ENCODE data around the gene MYH7B. TPM values are rescaled to one million over a fixed set of nuclear protein-coding genes. Genes with fewer than 3 reads are reported as not detected.

Gene MYH7B
- total RNA-seq, 2 experiments from 2014 or later: 0.70 to 0.79 TPM

- DNase-seq (ENCODE audit: low spot score): no peak
- no TSS peak for BruUV-seq (replicated peaks)
- Histone ChIP-seq H4K20me1 (ENCODE audit: insufficient read depth, low read length) (no peaks in the 10 kb centered on the region), H3K36me3 (ENCODE audit: insufficient read depth, low read length) (peaks cover 86% of the 10 kb centered on the region), H3K27ac (ENCODE audit: low read depth, low read length, poor library complexity, severe bottlenecking) (no peak overlapping the region), H3K4me2 (ENCODE audit: low read length) (no peak overlapping the region), H2AFZ (ENCODE audit: low read length) (no peak overlapping the region), H3K79me2 (ENCODE audit: insufficient read depth, low read depth, low read length) (no peaks in the 10 kb centered on the region), H3K9me2 (ENCODE audit: insufficient read depth, low read length) (no peaks in the 10 kb centered on the region), H3K9me3 (ENCODE audit: low read length) (no peaks in the 10 kb centered on the region), H3K4me1 (ENCODE audit: insufficient read depth, low read length, poor library complexity, severe bottlenecking) (no peaks in the 10 kb centered on the region), H3K4me3 (ENCODE audit: low read depth, low read length, poor library complexity, severe bottlenecking) (no peak overlapping the region)
- no peak for TF ChIP-seq EZH2phosphoT487 (IDR thresholded peaks at IDR 0.05; ENCODE audit: borderline replicate concordance, low read depth, low read length)
- ChIA-PET CTCF (ENCODE audit: unreplicated experiment) (no interaction called here), POLR2A (no interaction called here)
- intact Hi-C loops (cut with micrococcal nuclease; ENCODE audit: unreplicated experiment): no loop called here
These were observed 15.6 kb upstream of the MYH7B start for GRCh38 chr20:34940081-34940481.

DNA sequence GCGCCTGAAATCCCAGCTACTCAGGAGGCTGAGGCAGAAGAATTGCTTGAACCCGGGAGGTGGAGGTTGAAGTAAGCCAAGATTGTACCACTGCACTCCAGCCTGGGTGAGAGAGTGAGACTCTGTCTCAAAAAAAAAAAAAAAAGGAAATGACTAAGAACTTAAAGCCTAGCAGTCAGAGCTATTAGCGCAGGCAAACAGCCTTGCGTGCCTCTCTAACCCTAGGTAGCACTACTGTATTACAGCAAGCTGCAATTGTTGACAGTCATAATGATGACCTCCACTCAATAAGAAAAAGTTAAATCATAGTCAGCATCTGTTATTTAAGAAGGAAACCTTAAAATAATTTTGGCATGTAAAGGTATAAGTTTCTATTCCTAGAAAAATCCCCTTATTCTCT is 14.4 kb upstream of the MYH7B start:
- intact Hi-C loops (cut with micrococcal nuclease; ENCODE audit: unreplicated experiment): no loop called here
- no peak overlapping the region for H3K4me2 ChIP-seq (ENCODE audit: low read length)
- H4K20me1 ChIP-seq (ENCODE audit: insufficient read depth, low read length): no peaks in the 10 kb centered on the region
- no peak for DNase-seq (ENCODE audit: low spot score)
- ChIA-PET CTCF (ENCODE audit: unreplicated experiment) (no interaction called here), POLR2A (interaction anchor here (0.5 to 1.8 kb wide), 3 partner anchors 8 to 942 kb away, joined by 3 to 9 read pairs (median 4); no protein-coding TSS in a partner anchor)
- no peak overlapping the region for H2AFZ ChIP-seq (ENCODE audit: low read length)
- no peaks in the 10 kb centered on the region for H3K79me2 ChIP-seq (ENCODE audit: insufficient read depth, low read depth, low read length)
- H3K4me1 ChIP-seq (ENCODE audit: insufficient read depth, low read length, poor library complexity, severe bottlenecking): no peaks in the 10 kb centered on the region
- peaks cover 85% of the 10 kb centered on the region for H3K36me3 ChIP-seq (ENCODE audit: insufficient read depth, low read length)
- TF ChIP-seq EZH2phosphoT487 (IDR thresholded peaks at IDR 0.05; ENCODE audit: borderline replicate concordance, low read depth, low read length): no peak
- BruUV-seq (replicated peaks): no TSS peak
- no peak overlapping the region for H3K27ac ChIP-seq (ENCODE audit: low read depth, low read length, poor library complexity, severe bottlenecking)
- no peaks in the 10 kb centered on the region for H3K9me3 ChIP-seq (ENCODE audit: low read length)
- no peak overlapping the region for H3K4me3 ChIP-seq (ENCODE audit: low read depth, low read length, poor library complexity, severe bottlenecking)
- H3K9me2 ChIP-seq (ENCODE audit: insufficient read depth, low read length): no peaks in the 10 kb centered on the region

DNA sequence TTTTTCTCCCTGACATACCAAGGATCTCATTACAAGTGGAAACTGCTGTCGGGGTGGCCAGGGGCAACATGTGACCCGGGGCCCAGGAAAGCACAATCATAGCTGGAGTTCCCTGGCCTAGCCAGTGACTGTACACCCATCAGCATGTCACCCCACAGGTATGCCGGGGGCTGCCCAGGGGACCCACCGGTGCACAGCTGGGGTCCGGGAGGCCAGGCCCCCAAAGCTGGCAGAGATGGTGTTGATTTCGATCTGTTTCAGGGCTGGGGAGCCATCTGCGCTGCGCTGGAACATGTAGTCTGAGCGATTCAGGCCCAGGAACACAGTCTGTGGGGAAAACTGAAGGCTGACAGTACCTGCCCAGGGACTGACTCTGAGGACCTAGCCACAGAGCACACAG is 13.4 kb upstream of the MYH7B start:
- H3K4me1 ChIP-seq (ENCODE audit: insufficient read depth, low read length, poor library complexity, severe bottlenecking): no peaks in the 10 kb centered on the region
- no TSS peak for BruUV-seq (replicated peaks)
- H3K4me2 ChIP-seq (ENCODE audit: low read length): no peak overlapping the region
- no peak overlapping the region for H3K27ac ChIP-seq (ENCODE audit: low read depth, low read length, poor library complexity, severe bottlenecking)
- H3K36me3 ChIP-seq (ENCODE audit: insufficient read depth, low read length): peaks cover 84% of the 10 kb centered on the region
- no peak overlapping the region for H3K4me3 ChIP-seq (ENCODE audit: low read depth, low read length, poor library complexity, severe bottlenecking)
- H3K9me2 ChIP-seq (ENCODE audit: insufficient read depth, low read length): no peaks in the 10 kb centered on the region
- no peak overlapping the region for H2AFZ ChIP-seq (ENCODE audit: low read length)
- H4K20me1 ChIP-seq (ENCODE audit: insufficient read depth, low read length): no peaks in the 10 kb centered on the region
- DNase-seq (ENCODE audit: low spot score): no peak
- ChIA-PET CTCF (ENCODE audit: unreplicated experiment) (no interaction called here), POLR2A (interaction anchor here (1.8 kb wide), 1 partner anchor 9 kb away, joined by 9 read pairs; no protein-coding TSS in a partner anchor)
- intact Hi-C loops (cut with micrococcal nuclease; ENCODE audit: unreplicated experiment): no loop called here
- no peaks in the 10 kb centered on the region for H3K9me3 ChIP-seq (ENCODE audit: low read length)
- TF ChIP-seq, protein P1, sequence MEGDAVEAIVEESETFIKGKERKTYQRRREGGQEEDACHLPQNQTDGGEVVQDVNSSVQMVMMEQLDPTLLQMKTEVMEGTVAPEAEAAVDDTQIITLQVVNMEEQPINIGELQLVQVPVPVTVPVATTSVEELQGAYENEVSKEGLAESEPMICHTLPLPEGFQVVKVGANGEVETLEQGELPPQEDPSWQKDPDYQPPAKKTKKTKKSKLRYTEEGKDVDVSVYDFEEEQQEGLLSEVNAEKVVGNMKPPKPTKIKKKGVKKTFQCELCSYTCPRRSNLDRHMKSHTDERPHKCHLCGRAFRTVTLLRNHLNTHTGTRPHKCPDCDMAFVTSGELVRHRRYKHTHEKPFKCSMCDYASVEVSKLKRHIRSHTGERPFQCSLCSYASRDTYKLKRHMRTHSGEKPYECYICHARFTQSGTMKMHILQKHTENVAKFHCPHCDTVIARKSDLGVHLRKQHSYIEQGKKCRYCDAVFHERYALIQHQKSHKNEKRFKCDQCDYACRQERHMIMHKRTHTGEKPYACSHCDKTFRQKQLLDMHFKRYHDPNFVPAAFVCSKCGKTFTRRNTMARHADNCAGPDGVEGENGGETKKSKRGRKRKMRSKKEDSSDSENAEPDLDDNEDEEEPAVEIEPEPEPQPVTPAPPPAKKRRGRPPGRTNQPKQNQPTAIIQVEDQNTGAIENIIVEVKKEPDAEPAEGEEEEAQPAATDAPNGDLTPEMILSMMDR (conservative IDR thresholded peaks at IDR 0.05; ENCODE audit: low read length): no peak
- TF ChIP-seq EZH2phosphoT487 (IDR thresholded peaks at IDR 0.05; ENCODE audit: borderline replicate concordance, low read depth, low read length): no peak
- no peaks in the 10 kb centered on the region for H3K79me2 ChIP-seq (ENCODE audit: insufficient read depth, low read depth, low read length)
